ENCODE results near the gene RANBP1. TPM values are rescaled to one million over a fixed set of nuclear protein-coding genes. Genes with fewer than 3 reads are reported as not detected.

RANBP1 gene
- total RNA-seq, 1 donor from 2014 or later, result 32.7 TPM

DNA sequence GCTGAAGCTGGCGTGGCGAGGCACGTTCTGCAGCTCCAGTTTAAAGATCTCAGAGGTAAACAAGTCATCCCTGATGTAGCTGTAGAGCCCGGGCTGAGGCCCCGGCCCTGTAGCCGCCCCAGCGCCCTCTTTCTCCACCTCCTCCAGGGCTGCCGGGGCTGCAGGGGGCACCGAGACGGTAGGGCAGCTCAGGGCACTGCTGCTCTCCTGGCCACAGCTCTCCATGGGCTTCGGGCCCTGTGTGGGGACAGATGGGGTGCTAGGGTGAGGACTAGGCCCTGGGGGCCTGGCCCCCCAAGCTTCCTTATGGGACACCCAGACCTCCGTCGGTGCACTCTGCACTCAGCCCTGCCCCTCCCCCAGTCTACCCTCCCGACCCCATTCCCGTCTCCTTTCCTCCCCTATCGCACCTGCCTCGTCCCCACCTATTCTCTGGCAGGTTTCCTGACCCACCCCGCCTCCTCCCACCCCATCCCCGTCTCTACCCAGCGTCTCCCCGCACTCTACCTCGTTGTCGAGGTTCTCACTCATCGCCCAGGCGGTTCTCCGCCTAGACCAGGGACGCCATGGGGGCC is 559 bp downstream of the RANBP1 start:
- peak; percentile 58 for DNase-seq
- intact Hi-C loops (cut with DNase I), result loop anchor here (10.0 kb wide), 1 partner anchor 142 kb away; no protein-coding TSS in a partner anchor
- ATAC-seq (ENCODE audit: poor library complexity), result peak; percentile 3

DNA sequence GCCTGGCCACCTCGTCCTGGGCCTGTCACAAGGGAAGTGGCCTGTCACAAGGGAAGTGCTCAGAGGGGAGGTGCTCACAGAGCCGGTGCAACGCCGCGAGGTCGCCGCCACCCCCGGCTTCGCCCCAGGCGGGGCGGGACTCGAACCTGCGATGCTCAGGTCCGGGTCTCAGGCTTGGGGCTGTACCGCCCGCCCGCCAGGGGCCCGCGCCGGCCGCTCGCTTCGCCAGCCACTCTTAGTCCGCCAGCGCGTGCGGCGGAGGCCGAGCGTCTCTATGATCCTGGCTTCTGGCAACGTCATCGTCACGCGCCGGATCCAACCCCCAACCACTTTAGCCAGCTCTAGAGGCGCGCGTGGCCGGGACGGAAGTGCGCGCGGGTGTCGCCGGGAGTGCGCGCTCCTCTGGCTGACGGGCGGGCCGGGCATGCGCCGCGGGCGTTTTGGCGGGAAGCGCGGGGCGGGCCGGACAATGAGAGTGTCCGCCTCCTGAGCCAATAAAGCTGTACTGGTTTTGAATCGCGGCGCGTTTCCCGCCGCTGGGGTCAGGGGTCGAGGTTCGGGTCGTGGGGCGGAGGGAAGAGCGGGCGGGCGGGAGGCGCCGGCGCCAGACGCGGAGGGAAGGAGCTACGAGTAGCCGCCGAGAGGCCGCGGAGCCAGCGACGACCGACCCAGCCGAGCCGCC is 1.2 kb downstream of the RANBP1 start, which contains the start of gene TRMT2A:
Gene TRMT2A (minus strand): TSS at position 276 of the 682 bp plus-strand sequence. CDS start 320 bp downstream, outside the sequence.
- DNase-seq (peak; percentile 99), ATAC-seq (ENCODE audit: poor library complexity) (peak; percentile 95)
- intact Hi-C loops (cut with DNase I), result loop anchor here (10.0 kb wide), 1 partner anchor 142 kb away; no protein-coding TSS in a partner anchor

DNA sequence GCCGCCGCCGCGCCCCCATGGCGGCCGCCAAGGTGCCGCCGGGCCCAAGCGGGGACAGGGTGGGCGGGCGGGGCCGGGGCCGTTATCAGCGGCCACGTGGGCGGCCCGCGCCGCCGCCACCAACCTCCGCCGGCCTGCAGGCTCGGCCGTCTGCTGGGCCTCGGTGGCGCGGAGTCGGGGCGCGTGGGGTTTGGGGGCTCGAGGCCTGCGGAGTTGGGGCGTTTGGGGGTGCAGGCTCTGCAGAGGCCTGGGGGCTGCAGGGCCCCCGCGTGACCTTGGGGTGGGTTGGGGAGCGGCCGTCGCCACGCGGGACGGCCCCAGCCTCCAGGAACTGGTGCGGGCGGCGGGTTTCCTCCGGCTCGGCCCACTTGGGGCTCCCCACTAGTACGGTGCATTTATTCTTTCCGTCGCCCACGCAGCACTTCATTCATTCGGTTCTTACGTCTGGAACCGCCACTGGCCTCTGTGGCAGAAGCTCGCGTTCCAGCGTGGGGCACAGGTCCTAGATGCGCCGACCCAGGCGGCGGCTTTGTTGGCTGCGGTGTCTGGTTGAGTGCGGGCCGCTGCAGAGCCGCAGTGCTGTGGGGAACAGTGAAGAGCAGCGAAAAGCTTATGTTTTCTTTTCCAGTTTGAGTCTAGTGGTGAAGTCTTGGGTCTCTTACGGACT is 1.9 kb downstream of the RANBP1 start:
- ATAC-seq (ENCODE audit: poor library complexity), result no peak
- DNase-seq, result peak; percentile 46
- intact Hi-C loops (cut with DNase I), result loop anchor here (10.0 kb wide), 1 partner anchor 143 kb away; no protein-coding TSS in a partner anchor

DNA sequence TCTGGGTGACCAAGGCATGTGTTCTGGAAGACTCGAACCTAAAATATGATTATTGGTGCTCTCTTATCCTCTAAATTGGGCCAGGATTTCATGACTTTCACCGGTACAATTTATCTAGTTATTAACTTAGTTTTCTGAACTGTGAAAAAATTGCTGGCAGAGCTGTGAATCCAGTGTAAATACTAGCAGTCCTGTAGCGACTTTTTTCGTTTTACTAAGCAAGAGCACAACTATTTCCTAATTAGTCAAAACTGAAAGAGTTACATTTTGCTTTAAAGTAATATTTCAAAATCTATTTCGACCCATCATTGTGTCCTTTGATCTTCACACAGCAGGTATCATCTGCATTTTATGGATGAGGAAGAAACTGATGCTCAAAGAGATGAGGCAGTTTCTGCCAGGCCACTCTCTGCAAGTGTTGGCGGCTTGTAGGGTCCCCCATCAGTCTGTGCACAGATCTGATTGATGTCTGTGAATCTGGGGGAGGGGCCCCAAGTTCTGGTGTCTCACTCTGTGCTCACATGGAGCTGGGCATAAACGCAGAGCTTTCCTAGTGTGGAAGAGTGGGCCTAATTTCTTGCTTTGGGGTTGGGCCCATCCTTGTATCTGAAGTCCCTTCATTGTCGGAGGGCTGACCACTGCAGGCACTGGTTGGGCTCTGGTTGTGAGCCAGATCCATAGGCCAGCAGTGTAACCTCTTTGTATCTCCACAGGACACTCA is 2.6 kb downstream of the RANBP1 start:
- peak; percentile 16 for DNase-seq
- intact Hi-C loops (cut with DNase I), result loop anchor here (10.0 kb wide), 1 partner anchor 144 kb away; no protein-coding TSS in a partner anchor

DNA sequence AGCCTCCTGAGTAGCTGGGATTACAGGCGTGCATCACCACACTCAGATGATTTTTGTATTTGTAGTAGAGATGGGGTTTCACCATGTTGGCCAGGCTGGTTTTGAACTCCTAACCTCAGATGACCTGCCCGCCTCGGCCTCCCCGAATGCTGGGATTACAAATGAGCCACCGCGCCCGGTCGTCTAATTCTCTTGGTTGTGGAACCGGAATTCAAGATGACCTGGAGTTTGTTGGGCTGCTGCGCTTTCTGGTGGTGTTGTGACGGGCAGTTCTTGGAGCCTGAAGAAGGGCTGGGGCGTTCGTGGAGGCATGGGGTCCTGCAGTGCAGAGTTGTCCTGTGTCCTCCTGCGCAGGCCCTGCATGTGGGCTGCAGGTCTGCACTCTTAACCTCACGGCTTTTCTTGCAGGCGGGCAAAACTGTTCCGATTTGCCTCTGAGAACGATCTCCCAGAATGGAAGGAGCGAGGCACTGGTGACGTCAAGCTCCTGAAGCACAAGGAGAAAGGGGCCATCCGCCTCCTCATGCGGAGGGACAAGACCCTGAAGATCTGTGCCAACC is 6.0 kb downstream of the RANBP1 start:
- DNase-seq (no peak), ATAC-seq (ENCODE audit: poor library complexity) (no peak)
- intact Hi-C loops (cut with DNase I), result no loop called here

More for the DNA sequence above, 2.6 kb downstream of the RANBP1 start:
- no peak for ATAC-seq (ENCODE audit: poor library complexity)

DNA sequence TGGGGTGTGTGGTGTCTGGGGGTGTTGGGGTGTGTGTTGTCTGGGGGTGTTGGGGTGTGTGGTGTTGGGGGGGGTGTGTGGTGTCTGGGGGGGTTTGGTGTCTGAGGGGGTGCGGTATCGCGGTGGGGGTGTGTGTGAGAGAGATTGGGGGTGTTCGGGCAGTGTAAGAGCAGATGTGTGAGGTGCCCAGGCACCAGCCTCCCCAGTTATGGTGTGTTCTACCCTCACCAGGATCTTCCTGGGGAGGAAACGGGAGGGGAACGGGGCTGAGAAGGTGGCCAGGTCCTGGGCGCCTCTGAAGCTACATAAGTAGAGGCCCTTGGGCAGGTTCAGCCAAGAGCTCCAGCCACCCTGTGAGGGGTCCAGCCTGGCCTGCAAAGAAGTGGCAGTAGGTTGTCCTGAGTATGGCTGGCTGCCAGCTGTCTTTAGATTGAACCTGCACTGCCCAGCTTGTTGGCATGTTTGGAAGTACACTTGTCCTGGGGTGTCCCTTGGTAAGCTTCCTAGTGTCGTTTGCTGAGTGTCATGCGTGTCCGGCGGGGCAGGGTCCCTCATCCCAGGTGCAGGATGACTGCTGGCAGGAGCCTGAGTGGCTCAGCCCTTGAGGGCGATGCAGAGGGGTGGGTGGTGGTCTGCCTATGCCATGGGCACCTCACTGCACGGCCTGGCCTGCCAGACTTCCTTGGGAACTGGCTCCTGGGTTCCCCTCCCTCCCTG is 7.6 kb downstream of the RANBP1 start:
- DNase-seq (no peak), ATAC-seq (ENCODE audit: poor library complexity) (no peak)
- intact Hi-C loops (cut with DNase I), result no loop called here

DNA sequence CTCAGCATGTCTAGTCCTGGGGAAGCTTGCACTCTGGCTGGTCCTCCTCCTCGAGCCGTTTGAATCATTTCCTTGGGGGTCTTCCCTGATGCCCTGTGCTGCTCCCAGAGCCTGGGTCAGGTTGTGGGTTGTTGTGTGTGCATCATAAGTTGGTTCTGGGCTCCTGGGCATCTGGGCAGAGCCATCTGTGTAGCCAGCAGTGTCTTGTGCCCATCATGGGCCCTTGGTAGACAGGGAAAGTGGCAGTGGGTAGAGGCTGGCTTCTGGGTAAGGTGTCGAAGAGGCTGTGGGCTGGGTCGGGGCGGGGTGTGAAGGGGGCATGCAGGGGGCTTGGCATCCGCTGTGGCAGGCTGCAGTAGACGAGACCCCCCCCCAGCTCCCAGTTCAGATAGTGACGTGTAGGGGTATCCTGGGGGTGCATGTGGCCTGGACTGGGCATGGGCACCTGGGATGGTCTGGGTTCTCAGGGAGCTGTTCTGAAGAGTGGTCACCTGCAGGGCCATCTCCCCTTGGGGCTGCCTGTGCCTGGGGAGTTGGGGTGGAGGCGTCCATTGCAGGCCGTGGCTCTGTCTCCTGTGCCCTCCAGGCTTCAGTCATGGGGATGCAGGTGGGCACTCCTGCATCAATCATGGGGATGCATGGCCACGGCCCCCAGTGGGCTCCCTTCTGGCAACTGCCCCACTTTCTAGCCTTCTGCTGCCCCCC is 8.3 kb downstream of the RANBP1 start:
- intact Hi-C loops (cut with DNase I), result no loop called here
- no peak for DNase-seq
- no peak for ATAC-seq (ENCODE audit: poor library complexity)

DNA sequence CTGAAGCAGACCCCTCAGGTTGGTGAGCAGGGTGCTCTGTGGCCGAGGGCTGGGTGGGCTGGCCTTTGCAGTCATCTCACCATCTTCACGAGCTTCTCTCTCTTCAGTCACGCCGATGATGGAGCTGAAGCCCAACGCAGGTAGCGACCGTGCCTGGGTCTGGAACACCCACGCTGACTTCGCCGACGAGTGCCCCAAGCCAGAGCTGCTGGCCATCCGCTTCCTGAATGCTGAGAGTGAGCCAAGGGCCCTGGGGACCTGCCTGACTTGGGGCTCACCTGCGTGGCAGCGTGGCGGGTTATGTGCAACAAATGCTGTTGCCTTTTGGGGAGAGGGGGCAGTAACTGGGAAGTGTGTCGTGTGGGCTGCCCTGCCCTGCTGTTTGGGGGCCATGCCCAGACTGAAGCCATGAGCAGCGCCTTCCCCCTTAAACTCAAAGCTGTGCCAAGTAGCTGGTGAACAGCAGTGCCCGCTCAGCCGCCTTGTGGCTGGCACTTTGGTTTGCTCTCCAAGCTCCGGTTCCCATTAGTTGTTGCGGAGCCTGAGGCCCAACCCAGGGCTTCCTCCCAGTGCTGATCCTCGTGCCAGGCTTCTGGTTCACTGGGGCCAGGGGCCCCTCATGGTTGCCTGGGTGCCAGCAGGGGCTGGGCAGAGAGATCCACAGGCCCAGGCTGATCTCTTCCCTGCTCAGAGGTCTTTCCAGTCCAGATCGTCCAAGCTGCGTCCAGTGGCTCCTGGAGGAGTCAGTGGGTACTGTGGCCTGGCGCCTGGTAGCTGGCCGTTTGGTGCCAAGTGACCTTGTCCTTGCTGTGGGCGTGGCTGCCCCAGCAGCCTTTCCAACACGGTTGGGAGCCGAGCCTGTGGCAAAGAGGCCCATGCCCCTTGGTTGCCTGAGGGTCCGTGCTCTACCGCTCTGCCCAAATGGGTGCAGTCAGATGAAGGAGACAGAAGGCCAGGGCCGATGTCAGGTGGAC is 9.6 kb downstream of the RANBP1 start:
- ATAC-seq (ENCODE audit: poor library complexity) (no peak), DNase-seq (no peak)
- intact Hi-C loops (cut with DNase I), result no loop called here

DNA sequence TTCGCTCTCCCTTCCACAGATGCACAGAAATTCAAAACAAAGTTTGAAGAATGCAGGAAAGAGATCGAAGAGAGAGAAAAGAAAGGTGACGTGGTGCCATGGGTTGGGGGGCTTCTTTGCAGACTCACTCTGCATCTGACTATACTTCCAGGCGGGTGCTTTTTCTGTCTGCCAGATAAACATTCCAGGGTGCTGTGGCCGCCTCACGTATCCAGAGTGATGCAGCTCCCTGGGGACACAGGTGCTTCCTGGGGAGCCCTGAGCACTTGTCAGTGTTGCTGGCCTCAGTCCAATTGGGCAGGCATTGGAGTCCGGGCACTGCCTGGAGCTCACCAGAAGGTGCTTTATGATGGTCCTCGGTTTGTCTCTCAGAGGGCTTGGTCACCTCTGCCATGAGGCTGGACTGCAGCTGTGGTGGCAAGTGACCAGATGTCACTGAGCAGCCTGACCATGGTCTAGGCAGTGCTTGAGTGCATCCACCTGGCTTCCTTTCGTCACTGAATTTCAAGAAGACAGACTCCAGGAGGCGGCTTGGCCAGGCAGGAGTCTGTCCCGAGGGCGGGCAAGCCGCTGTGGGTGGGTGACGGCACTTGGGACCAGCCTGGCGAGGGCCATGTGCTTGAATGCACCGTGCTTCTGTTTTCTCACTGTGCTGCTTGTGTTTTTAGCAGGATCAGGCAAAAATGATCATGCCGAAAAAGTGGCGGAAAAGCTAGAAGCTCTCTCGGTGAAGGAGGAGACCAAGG is 10.6 kb downstream of the RANBP1 start:
- ATAC-seq (ENCODE audit: poor library complexity), result no peak
- DNase-seq, result no peak
- intact Hi-C loops (cut with DNase I), result no loop called here

DNA sequence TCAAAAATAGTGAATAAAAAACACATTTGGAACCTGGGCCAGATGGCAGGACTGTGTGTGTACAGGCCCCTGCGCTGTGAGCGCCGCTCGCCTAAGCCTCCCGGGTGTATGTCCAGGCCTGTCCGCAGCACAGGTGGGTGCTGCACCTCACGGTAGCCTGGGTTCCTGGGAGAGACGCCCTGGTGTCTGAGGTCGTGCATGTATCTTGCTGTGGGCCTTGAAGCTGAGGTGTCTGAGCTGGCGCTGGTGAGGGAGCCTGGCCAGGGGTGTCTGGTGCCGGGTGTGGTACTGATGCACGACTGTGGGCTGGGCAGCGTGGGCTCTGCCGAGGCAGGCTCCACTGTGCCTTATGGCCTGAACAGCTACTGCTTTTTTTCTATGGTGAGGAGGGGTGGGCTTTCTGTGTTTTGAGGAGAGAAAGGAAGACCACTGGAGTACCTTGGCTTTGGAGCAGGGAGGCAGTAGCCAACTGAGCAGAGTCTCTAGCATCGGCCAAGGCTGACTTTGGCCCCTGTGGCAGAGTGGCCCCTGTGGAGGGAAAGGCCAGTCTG is 11.5 kb downstream of the RANBP1 start:
- intact Hi-C loops (cut with DNase I), result no loop called here
- DNase-seq, result no peak
- ATAC-seq (ENCODE audit: poor library complexity), result no peak

DNA sequence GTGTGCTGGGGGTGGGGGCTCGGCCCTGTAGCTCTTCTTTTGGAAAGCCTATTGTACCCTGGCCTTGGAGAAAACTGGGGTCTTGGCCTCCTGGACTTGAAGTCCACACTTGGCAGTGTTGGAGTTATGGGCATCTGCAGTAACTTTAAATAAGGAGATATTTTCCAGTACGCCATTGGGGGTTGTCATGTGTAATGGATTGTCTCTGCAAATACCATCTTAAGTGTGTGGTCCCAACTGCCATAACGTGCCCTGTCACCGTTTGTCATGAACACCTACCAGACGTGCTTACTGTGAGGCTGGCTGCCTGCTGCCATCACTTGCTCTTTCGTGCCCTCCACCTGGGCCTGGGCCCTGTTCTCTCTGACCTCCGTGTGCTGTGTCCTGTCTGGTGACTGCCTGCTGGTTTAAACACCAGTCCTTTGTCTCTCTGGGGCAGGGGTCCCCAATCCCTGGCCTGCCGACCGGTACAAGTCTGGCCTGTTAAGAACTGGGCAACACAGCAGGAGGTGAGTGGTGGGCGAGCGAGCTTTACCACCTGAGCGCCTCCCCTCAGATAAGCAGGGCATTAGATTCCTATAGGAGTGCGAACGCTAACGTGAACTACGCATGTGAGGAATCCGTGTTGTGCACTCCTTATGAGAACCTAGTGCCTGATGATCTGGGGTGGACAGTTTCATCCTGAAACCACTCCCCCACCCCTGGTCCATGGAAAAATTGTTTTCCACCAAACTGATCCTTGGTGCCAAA is 12.1 kb downstream of the RANBP1 start:
- DNase-seq, result no peak
- intact Hi-C loops (cut with DNase I), result no loop called here
- no peak for ATAC-seq (ENCODE audit: poor library complexity)

DNA sequence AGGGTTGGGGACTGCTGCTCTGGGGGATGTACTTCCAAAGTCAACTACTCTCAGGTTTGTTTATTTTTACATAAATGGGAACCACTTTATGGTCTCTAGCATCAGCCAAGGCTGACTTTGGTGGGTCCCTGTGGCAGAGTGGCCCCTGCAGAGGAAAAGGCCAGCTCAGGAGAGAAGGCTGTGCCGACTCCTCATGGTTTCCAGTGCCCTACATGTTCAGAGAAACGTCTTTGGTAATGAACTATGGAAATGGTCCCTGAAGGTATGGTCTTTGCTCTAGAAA is 12.7 kb downstream of the RANBP1 start:
- no peak for DNase-seq
- no peak for ATAC-seq (ENCODE audit: poor library complexity)
- intact Hi-C loops (cut with DNase I), result no loop called here

DNA sequence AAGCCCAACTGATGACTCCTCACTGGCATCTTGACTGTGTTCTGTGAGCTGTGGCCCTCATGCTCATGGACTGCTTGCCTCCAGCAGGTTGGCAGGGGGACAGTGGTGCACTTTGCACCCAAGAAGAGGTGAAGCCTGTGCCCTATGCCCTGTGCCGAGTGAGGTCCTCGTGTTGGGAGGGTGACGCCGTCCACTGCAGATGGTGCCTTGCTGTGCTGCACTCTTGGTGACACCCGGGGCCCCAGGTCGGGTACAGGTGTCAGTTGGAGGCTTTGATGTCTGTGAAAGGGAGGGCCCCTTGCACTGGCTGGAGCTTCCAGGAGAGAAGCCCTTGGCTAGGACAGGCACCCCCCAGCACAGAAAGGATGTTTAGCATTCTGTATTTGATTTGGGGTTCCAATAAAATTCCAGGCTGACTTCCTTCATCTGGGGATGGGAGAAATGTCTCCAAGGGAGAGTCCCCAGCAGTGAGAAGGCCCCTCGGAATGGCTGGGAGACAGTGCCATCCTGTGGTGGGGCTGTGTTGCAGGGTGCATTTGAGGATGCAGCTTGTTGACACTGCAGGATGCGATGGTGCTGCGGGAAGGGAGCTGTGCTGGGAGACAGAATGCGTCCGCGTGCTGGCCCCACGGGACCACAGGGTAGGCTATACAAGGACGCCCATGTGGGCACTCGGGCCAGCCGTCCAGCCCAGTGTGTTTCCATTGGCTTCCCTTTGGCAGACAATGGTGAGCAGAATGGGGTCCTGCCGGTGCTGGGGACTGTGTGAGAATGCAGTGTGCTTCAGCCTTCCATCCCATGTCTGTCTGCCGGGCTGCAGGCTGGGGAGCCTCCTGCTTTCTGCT is 13.2 kb downstream of the RANBP1 start:
- intact Hi-C loops (cut with DNase I), result no loop called here
- DNase-seq (no peak), ATAC-seq (ENCODE audit: poor library complexity) (no peak)

DNA sequence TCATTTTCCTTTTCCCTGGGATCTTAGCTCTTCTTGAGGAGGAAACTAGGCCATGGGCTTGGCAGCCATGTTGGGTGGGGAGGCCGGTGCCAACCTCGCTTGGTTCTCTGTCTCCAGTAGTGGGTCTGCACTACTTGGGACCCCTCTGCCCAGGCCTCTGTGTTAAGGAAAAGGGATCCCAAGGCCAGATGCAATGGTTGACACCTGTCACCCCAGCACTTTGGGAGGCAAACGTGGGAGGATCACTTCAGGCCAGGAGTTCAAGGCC is 13.8 kb downstream of the RANBP1 start:
- intact Hi-C loops (cut with DNase I), result no loop called here
- DNase-seq, result no peak
- no peak for ATAC-seq (ENCODE audit: poor library complexity)

DNA sequence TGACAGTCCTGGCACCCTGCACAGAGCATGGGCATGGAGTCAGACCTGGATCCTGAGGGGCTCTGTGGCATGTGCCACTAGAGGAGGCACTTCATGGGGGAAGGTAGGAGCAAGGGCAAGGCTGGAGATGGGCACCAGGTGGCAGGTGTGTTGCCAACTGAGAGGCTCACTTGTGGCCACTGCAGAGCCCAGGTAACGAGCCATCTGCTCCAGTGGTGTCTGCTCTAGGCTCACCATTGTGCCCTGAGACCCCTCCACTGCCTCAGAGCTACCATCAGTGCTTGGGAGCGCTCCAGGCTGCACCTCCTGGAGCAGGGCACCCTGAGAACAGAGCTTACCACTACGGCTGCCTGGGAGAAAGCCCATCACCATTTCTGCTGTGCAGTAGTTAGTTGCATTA is 14.4 kb downstream of the RANBP1 start:
- intact Hi-C loops (cut with DNase I), result no loop called here

More for the DNA sequence above, 14.4 kb downstream of the RANBP1 start:
- no peak for ATAC-seq (ENCODE audit: poor library complexity)
- DNase-seq, result no peak
